Thymus (tissue), 11 donors: Measurements from ENCODE around the gene PISD. TPM values are rescaled to one million over a fixed set of nuclear protein-coding genes. Genes with fewer than 3 reads are reported as not detected.

Source experiments
- DNase-seq, 9 donors: peaks; one replicate each; pipeline ENCODE4 v3.0.0-alpha.2; 2013; ENCODE audit warnings: low spot score in 9 of 9, low read depth in 6 of 9, missing footprints in 1 of 9
- H3K27ac ChIP-seq, 2 donors: one replicate each; pipeline ENCODE4 v1.5.1; 2013; ENCODE audit warnings: control low read depth in 1 of 2, low read depth in 1 of 2, low read length in 1 of 2, mild to moderate bottlenecking in 1 of 2, moderate library complexity in 1 of 2
- H3K27me3 ChIP-seq, 2 donors: one replicate each; pipeline ENCODE4 v1.5.1; 2013; ENCODE audit warnings: low read length in 1 of 2; ENCODE audit not compliant: control insufficient read depth in 2 of 2, insufficient read depth in 1 of 2
- H3K36me3 ChIP-seq, 2 donors: one replicate each; pipeline ENCODE4 v1.5.1; 2013; ENCODE audit warnings: low read length in 1 of 2, mild to moderate bottlenecking in 1 of 2, moderate library complexity in 1 of 2; ENCODE audit not compliant: control insufficient read depth in 2 of 2, insufficient read depth in 2 of 2
- H3K4me1 ChIP-seq, 2 donors: one replicate each; pipeline ENCODE4 v1.5.1; 2013; ENCODE audit warnings: low read length in 2 of 2; ENCODE audit not compliant: control insufficient read depth in 2 of 2, insufficient read depth in 2 of 2
- H3K4me3 ChIP-seq, 2 donors: one replicate each; pipeline ENCODE4 v1.5.1; 2013; ENCODE audit warnings: low read length in 2 of 2, control low read depth in 1 of 2, mild to moderate bottlenecking in 1 of 2
- H3K9me3 ChIP-seq, 2 donors: one replicate each; pipeline ENCODE4 v1.5.1; 2013; ENCODE audit warnings: low read length in 1 of 2, mild to moderate bottlenecking in 1 of 2; ENCODE audit not compliant: control insufficient read depth in 2 of 2, insufficient read depth in 1 of 2
- WGBS: extraction: QIAGEN DNeasy Blood & Tissue Kit; methylation state at CpG from one replicate; pipeline ENCODE4 v1.1.7; 2013; 5-methylcytosine and 5-hydroxymethylcytosine counted together
- polyA plus RNA-seq: library from polyadenylated mRNA; stranded (reverse); fragments of 200-250 nt; gene quantifications from one replicate; pipeline ENCODE4 v1.2.3, GENCODE V29; 2013
- total RNA-seq: library from RNA; stranded (reverse); fragments of 120-200 nt; gene quantifications from one replicate; pipeline ENCODE4 v1.2.4, GENCODE V29; 2013
- donor health status: healthy.

Gene PISD
- total and polyA plus RNA-seq, 2 donors, result 18.3 to 31.8 TPM

DNA sequence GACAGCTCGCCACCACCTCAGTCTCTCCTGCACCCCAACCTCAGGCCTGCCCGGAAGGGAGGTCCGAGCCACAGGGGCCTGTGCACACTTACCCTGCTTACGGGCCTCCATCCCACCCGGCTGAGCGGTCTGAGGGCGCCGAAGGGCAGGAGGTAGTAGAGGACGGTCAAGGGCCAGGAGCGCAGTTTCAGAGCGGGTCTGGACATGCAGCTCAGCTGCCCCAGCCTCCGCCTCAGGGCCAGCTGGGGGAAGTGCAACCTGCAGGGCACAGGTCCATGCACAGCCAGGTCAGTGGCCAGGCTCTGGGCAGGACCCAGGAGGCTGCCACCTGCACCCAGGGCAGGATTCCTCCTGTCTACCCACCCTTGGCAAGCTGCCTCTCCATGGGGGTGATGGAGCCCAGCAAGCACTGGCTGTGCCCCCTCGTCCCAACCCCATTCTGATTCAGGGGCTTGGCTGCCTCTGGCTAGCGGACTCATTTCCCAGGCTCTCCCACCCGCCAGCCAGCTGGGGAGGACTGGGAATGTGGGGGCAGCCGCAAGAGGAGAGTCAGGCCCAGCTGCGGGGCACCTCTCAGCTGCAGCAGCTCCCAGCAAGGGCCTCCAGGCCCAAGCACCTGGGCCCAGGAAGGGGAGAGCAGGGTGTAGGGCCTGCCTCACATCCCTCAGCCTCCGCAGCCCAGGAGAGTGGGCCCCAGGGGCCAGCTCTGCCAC, 38.3 kb downstream of the PISD start:
- peaks cover 0 to 26% of the 10 kb centered on the region in 2 donors for H3K4me1 ChIP-seq
- DNase-seq, result no peak
- H3K4me3 ChIP-seq, result no peak overlapping the region

DNA sequence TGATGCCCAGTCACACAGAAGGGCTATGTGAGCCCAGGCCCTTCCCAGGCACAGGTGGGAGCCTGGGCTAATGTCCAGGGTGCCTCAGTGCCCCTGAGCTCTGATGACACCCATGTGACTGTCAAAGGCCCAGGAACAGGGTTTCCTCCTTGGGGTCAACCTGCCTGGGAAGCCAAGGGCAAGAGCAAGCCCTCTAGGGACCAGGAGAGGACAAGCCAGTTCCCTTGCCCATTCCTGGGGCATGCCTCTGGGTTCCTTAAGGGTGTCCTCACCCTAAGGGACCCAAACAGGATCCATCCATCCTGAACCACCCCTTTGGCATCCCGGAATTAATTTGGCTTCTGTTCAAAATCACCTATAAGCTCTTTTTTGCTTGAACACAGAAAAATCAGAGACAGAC, 39.0 kb downstream of the PISD start:
- no peak overlapping the region for H3K4me3 ChIP-seq
- H3K9me3 ChIP-seq, result no peaks in the 10 kb centered on the region
- H3K36me3 ChIP-seq, result peaks cover 38 to 39% of the 10 kb centered on the region in 2 donors
- peaks cover 0 to 19% of the 10 kb centered on the region in 2 donors for H3K4me1 ChIP-seq
- no peak overlapping the region for H3K27ac ChIP-seq
- WGBS, result 98% methylated on average over 1 of the region's 1 CpG
- no peaks in the 10 kb centered on the region for H3K27me3 ChIP-seq
- DNase-seq, result no peak

More for the DNA sequence above, 38.3 kb downstream of the PISD start:
- no peaks in the 10 kb centered on the region for H3K27me3 ChIP-seq
- H3K9me3 ChIP-seq, result no peaks in the 10 kb centered on the region
- WGBS, result 98% methylated on average over 18 of the region's 18 CpGs
- H3K36me3 ChIP-seq, result peaks cover 31 to 33% of the 10 kb centered on the region in 2 donors
- H3K27ac ChIP-seq, result no peak overlapping the region

- WGBS, result 80% methylated on average over 19 of the region's 19 CpGs
- peaks cover 48 to 53% of the 10 kb centered on the region in 2 donors for H3K36me3 ChIP-seq
- no peaks in the 10 kb centered on the region for H3K27me3 ChIP-seq
- H3K9me3 ChIP-seq, result no peaks in the 10 kb centered on the region
- no peak overlapping the region for H3K4me3 ChIP-seq
- no peak overlapping the region for H3K27ac ChIP-seq
- no peak for DNase-seq
- H3K4me1 ChIP-seq, result peaks cover 0 to 11% of the 10 kb centered on the region in 2 donors
Measured at GRCh38 chr22:31621507-31622124, 40.4 kb downstream of the PISD start.

- WGBS, result 94% methylated on average over 20 of the region's 20 CpGs
- DNase-seq, result no peak
- peaks cover 54 to 58% of the 10 kb centered on the region in 2 donors for H3K36me3 ChIP-seq
- H3K9me3 ChIP-seq, result no peaks in the 10 kb centered on the region
- no peak overlapping the region for H3K27ac ChIP-seq
- no peaks in the 10 kb centered on the region for H3K27me3 ChIP-seq
- H3K4me1 ChIP-seq, result peaks cover 0 to 7% of the 10 kb centered on the region in 2 donors
- no peak overlapping the region for H3K4me3 ChIP-seq
Measured at GRCh38 chr22:31620756-31621480, 41.1 kb downstream of the PISD start.

DNA sequence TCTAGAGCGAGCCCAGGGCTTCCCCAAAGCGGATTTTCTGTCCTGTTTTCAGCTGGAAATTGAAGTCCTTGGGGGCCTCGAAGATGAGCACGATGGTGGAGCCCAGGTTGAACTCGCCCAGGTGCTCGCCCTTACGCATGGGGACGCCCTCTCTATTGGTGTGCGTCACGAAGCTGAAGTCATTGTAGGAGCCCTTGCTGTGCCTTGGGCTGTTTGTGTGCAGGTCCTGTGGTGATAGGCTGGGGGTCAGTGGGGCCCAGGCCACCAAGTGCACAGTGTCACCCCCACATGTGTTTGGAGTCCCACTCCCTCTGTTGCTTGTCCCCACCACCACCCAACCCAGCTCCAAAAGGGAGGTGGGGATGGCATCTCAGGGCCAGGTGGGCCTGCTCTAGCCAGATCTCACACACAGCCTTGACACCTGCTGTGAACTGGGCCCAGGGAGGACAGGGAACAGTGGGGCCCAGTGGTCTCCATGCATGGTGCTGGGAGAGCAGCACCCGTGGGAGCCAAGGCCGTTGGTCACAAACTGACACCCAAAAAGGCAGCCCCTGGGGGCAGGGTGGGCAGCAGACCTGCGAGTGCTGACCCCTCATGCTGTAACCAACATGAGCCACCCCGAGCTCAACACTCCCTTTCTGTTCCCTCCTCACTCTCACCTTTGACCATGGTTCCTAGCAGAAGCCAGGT, 42.3 kb downstream of the PISD start:
- H3K9me3 ChIP-seq, result no peaks in the 10 kb centered on the region
- H3K4me3 ChIP-seq, result no peak overlapping the region
- H3K4me1 ChIP-seq, result peaks cover 0 to 7% of the 10 kb centered on the region in 2 donors
- DNase-seq, result no peak
- H3K36me3 ChIP-seq, result peaks cover 54% of the 10 kb centered on the region in 2 donors
- no peak overlapping the region for H3K27ac ChIP-seq
- WGBS, result 98% methylated on average over 14 of the region's 14 CpGs
- no peaks in the 10 kb centered on the region for H3K27me3 ChIP-seq

DNA sequence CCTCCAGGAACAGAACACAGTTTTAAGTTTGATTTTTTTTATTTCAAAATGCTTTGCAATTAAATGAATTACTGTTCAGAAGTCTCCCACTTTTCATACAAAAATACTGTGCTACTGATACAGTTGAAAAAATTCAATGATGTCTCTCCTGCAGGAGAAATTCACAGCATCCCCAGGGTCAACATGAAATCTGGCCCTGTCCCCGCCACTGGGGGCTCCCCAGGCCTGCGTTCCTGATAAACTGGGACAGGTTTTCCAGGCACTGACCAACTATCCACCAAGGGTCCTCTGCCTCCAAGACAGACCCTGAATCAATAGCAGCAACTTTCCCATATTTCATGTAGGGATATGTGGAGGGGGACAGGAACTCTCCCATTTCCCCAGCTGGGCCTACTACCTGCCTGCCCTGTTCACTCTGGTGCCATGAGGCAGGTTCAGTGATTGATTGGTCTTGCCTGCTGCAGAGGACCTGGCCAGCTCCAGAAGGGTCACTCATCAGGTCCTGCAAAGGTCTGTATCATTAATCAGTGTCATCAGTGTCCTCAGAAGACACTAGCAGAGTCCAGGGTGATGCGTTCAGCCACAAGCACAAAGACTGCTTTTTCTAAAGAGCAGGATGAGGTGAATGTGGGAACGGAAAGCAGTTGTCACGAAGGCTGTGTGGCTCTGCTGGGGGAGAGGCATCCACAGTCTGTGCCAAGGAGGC, 43.4 kb downstream of the PISD start:
- WGBS, result 97% methylated on average over 5 of the region's 5 CpGs
- Histone ChIP-seq H3K27me3 (no peaks in the 10 kb centered on the region), H3K36me3 (peaks cover 57 to 60% of the 10 kb centered on the region in 2 donors)

DNA sequence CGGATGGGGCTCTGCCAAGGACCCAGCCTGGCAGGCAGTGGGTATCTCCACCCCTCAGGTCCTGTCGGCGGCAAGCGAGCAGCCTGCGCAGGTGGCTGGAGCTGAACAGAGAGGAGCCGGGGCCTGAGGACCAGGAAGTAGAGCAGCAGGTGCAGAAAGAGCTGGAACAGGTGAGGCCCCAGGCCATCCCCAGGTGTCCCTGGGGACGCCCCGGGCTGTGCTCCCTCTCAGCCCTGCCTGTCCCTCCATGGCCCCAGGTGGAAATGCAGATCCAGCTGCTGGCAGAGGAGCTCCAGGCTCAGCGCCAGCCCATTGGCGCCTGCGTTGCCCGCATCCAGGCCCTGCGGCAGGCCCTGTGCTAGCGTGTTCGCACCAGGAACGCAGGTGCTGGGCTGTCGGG, 44.0 kb downstream of the PISD start:
- Histone ChIP-seq H3K9me3 (no peaks in the 10 kb centered on the region), H3K4me3 (no peak overlapping the region), H3K36me3 (peaks cover 60 to 62% of the 10 kb centered on the region in 2 donors), H3K27me3 (no peaks in the 10 kb centered on the region), H3K27ac (no peak overlapping the region), H3K4me1 (peaks cover 0 to 4% of the 10 kb centered on the region in 2 donors)
- DNase-seq, result no peak
- WGBS, result 97% methylated on average over 17 of the region's 17 CpGs

More for the DNA sequence above, 43.4 kb downstream of the PISD start:
- Histone ChIP-seq H3K4me1 (peaks cover 0 to 4% of the 10 kb centered on the region in 2 donors), H3K4me3 (no peak overlapping the region), H3K27ac (no peak overlapping the region), H3K9me3 (no peaks in the 10 kb centered on the region)
- DNase-seq, result no peak

GRCh38 chr22:31616315-31616980, 45.6 kb downstream of the PISD start:
- DNase-seq, result no peak
- H3K9me3 ChIP-seq, result no peaks in the 10 kb centered on the region
- H3K27ac ChIP-seq, result no peak overlapping the region
- H3K36me3 ChIP-seq, result peaks cover 63 to 67% of the 10 kb centered on the region in 2 donors
- no peaks in the 10 kb centered on the region for H3K27me3 ChIP-seq
- peaks cover 0 to 4% of the 10 kb centered on the region in 2 donors for H3K4me1 ChIP-seq
- WGBS, result 91% methylated on average over 9 of the region's 9 CpGs
- H3K4me3 ChIP-seq, result no peak overlapping the region
